GM21576 (cell line): ENCODE measurements around the gene PRKCZ.
"Not testable (repeated sequence)": the region's sequence is repeated elsewhere in the genome, so short reads cannot be mapped to it uniquely, and the experiment has no call there.

Source experiments
- ATAC-seq: cut with Tn5 transposase; IDR thresholded peaks from one replicate; pipeline ENCODE4 v1.9.1; 2021; ENCODE audit warnings: mild to moderate bottlenecking, moderate library complexity; ENCODE audit not compliant: unreplicated experiment

The PRKCZ gene

GRCh38 chr1:2110738-2111673 lies 60.8 kb downstream of the PRKCZ start:
- ATAC-seq: no peak

DNA sequence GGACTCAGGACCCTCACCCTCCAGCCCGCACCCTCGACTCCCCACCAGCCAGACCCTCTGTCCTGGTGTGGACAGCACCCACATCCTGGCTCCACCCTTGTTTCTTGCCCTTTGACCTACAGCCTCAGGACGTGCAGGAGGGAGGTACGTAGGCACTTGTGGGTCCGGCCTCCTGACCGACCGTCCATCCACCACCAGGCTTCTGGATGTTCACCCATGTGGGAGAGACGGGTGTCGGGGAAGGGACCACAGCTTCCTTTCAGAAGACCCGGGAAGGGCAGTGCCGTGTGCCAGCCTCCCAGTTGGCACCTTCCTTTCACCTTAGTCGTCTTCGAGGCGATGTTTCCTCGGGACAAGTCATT lies 61.4 kb downstream of the PRKCZ start:
- ATAC-seq: no peak

DNA sequence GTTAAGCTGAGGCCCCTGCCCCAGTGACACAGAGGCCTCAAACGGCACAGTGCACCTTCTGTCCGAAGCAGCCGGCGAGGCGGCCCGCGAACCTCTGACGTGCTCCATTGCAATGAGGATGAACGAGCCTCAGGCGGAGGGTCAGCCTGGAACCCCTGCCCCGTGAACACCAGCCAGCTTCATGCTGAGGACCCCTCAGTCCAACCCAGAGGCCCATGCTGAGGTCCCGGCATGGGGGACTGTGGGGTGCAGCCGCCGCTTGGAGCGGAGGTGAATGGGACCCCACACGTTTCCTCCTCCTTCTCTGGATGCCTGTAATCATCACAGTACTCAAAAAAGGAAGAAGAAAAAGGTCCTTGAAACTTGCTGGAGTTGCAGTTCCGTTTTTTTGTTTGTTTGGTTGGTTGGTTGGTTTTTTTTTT lies 62.1 kb downstream of the PRKCZ start:
- peak; percentile 78 for ATAC-seq

DNA sequence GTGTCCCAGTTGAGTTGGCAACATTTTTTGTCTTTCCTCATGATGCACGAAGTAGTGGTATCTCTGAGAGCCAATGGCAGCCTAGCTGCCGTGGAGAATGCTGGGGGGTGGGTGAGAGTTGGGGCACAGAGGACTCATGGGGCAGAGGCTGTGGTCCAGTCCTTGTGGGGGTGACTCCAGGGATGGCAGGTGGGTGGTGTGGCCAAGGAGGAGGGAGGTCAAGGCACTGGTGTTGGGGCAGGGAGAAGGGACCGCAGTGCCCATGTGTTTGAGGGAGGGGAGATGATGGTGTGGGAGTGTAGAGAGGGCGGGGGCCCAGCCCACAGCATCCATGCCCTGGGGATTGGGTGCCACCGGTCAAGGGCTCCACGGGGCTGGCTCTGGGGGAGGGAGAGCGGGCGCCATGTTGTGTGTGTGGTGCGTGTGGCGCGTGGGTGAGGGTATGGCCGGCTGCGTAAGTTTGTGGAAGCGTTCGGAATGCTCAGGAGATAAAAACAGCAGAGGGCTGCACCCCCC lies 63.5 kb downstream of the PRKCZ start:
- ATAC-seq: no peak

DNA sequence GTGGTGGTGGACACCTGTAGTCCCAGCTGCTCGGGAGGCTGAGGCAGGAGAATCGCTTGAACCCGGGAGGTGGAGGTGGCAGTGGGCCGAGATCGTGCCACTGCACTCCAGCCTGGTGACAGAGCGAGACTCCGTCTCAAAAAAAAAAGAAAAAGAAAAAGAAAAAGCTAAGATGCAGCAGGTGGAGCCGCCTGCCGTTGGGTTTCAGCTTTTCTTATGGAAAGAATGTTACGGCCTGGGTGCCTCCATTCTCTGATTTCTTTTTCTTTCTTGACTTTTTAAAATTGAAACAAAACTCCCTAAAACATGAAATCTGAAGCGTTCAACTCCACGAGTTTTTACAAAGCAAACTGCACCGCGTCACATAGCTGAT lies 64.4 kb downstream of the PRKCZ start:
- not testable (repeated sequence) for ATAC-seq

DNA sequence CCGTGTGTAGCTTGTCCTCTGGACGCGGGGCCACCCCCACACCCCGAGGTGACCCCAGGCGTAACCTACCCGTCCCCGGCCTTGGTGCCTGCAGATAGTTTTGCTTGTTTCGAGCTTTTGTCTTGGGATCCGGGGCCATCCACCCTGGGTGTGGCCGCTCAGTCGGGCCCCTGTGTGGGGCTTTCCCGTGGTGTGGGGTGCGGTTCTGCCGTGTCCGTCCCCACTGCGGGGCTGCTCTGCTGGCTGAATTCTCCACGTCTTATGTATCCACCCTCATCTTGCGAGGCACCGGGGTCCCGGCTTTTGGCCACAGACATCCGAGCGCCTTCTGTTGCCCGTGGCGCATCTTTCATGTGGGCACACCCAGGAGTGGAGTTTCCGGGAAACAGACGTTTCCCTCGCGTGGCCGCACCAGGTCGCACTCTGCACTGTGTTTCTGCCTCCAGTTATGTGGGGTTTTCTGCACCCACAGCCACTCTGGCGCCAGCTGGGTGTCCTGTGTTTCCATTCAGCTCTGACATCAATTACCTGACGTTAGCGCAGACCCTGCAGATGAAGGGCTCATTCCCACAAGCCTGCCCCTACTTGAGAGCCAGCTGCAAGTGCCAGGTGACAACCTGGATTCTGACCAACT lies 64.9 kb downstream of the PRKCZ start:
- no peak for ATAC-seq

GRCh38 chr1:2115702-2116341 lies 65.6 kb downstream of the PRKCZ start:
- ATAC-seq: no peak

GRCh38 chr1:2119886-2120285 lies 69.7 kb downstream of the PRKCZ start:
- ATAC-seq: no peak

- no peak for ATAC-seq
Observed at GRCh38 chr1:2121101-2121691, 71.0 kb downstream of the PRKCZ start.

- ATAC-seq: not testable (repeated sequence)
Observed at GRCh38 chr1:2121794-2122193, 71.6 kb downstream of the PRKCZ start.

- ATAC-seq: no peak
Observed at GRCh38 chr1:2124446-2125198, 74.4 kb downstream of the PRKCZ start.

GRCh38 chr1:2125350-2126211 lies 75.4 kb downstream of the PRKCZ start:
- ATAC-seq: no peak

- ATAC-seq: no peak
Observed at GRCh38 chr1:2126331-2127186, 76.3 kb downstream of the PRKCZ start.

DNA sequence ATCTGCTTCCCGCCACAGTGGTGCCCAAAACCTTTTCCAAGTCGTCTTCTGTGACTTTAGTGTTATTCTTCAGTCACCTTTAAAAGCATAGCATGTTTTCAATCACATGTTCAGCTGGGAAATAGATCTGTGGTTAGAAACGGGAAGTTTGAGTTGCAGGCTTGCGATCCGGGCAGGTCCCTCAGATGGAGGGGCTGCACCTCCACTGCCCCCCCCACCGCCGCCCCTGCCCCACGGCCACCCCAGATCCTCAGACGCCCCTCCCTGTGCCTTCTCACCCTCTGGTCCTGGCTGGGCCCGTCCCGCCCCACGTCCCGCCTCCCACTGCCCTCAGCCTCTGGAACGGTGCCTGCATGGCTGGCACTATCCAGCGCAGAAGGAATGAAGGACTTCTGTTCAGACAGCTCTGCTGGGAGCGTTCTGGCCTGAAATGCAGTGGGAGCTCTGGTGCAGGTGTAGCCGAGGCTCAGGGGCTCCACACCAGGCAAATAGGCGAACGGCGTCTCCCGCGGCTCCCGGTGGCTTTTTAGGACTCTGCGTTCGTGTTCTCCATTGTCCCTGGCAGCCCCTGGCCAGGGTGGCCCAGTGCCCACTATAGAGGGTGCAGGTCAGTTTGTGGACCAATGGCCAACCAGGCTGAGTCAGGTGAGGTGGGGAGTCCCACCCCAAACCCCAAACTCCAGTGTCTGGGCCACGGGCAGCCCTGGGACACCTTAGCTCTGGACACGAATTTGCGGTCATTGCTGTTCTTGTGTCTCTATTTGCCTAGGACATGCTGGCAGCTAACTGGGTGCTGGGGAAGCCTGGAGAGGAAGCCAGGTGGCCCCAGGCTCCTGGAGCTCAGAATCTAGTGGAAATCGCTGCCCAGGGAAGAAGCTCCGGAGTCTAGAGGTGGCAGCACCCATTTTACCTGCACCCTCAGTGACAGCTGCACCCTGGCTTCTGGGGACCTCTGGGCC lies 77.3 kb downstream of the PRKCZ start:
- ATAC-seq: no peak

DNA sequence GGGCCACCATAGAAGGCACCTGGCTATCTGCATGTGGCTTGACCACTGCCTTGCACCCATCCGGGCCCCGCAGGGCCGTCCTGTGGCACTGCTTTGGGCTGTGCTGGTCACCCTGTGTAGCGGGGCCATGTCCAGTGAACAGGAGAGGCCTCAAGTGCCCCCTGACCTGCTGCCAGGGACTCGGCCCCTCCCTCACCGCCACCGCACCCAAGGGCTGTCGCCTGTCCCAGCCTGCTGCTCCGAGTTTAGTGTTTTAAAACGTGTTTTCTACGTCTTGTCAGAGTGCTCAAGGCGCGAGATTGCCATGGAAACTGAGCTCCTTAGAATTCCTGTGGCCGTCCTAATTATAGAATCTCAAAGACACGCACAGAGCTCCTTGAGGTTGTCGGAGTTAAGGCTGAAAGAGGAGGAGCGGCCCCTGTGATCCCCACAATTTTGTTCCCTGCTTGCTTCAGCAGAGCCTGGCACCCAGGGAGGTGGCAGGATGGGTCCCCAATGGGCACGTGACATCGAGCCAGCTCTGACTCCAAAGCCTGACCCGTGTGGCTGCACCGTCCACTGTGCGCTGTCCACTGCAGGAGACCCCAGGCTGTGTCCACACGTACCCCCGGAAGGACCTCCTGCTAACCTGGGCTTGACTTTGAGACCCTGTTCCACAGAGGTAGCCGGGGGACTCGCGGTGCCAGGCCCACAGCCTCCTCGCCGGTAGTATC lies 78.1 kb downstream of the PRKCZ start:
- ATAC-seq: no peak

DNA sequence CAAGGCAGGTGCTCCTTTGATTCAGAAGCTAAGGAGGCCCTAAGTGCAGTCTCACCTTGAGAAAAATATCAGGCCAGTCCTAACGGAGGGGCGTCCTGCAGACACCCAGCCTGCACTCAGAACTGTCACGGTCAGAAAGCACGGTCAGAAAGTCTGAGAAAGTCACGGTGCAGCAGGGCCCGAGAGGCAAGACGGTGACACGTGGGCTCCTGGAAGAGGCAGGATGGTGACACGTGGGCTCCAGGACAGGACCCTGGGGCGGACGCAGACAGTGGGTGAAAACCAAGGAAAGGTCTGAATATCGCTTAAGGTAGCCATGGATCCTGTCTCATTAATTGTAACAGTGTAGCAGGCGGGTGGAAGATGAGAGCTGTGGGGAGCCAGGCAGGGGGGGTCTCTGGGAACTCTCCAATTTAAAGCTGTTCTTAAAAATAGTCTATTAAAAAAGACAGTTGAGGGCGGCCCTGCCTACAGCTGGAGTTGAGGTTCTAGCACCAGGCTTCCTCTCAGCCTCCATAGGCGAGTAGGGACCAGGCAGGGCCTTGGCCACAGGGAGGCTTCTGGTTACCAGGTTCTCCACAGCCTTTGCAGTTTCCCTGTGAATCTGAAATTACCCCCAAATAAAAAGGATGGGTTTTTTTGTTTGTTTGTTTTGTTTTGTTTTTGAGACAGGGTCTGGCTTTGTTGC lies 79.2 kb downstream of the PRKCZ start:
- ATAC-seq: no peak
